K562 (cell line): ENCODE measurements around the gene CCK. TPM values are rescaled to one million over a fixed set of nuclear protein-coding genes. Genes with fewer than 3 reads are reported as not detected.

ENCODE experiments used
- C11orf30 ChIP-seq: fragments of 450-650 bp; IDR thresholded peaks from 2 replicates; pipeline ENCODE4 v1.6.1; 2016; ENCODE audit warnings: low read depth, mild to moderate bottlenecking
- CBX3 ChIP-seq, 2 experiments: IDR thresholded peaks; 1 replicate in 1 of 2; 2 replicates in 1 of 2; pipeline ENCODE4 v1.6.1; 2012; ENCODE audit warnings: inconsistent platforms in 2 of 2, low read length in 2 of 2, borderline replicate concordance in 1 of 2, control low read depth in 1 of 2
- CEBPB ChIP-seq: fragments of 450-650 bp; IDR thresholded peaks from 2 replicates; pipeline ENCODE4 v1.6.1; 2016; ENCODE audit warnings: missing genetic modification characterization, missing compliant biosample characterization
- CHAMP1 ChIP-seq: fragments of 450-650 bp; IDR thresholded peaks from 2 replicates; pipeline ENCODE4 v1.6.1; 2016; ENCODE audit warnings: mild to moderate bottlenecking
- FOS ChIP-seq: IDR thresholded peaks from 3 replicates; pipeline ENCODE4 v1.6.1; 2011; ENCODE audit not compliant: insufficient read length; ENCODE audit errors: extremely low read depth
- FOXJ2 ChIP-seq: fragments of 200-800 bp; sonication (Bioruptor generic); IDR thresholded peaks from 2 replicates; pipeline ENCODE4 v1.6.1; 2016; ENCODE audit warnings: missing genetic modification characterization, missing compliant biosample characterization
- JUN ChIP-seq, 2 experiments: sonication (generic) in 1 of 2; formaldehyde crosslinking in 1 of 2; IDR thresholded peaks; 2 replicates each; pipeline versions ENCODE4 v1.6.1 to v1.8.0; 2012 to 2022; ENCODE audit warnings: borderline replicate concordance in 2 of 2, mild to moderate bottlenecking in 2 of 2, improper control_type of control experiment in 1 of 2, low read depth in 1 of 2, low read length in 1 of 2, missing genetic modification reagents in 1 of 2
- KLF16 ChIP-seq: IDR thresholded peaks from 2 replicates; pipeline ENCODE4 v1.6.1; 2016; ENCODE audit warnings: antibody characterized with exemption
- L3MBTL2 ChIP-seq: fragments of 450-650 bp; IDR thresholded peaks from 2 replicates; pipeline ENCODE4 v1.6.1; 2016; ENCODE audit warnings: mild to moderate bottlenecking, moderate library complexity
- NR2C1 ChIP-seq, 2 experiments: fragments of 450-650 bp; IDR thresholded peaks; 2 replicates each; pipeline ENCODE4 v1.6.1; 2017; ENCODE audit warnings: mild to moderate bottlenecking in 2 of 2, antibody characterized with exemption in 1 of 2, inconsistent platforms in 1 of 2, missing compliant biosample characterization in 1 of 2, missing genetic modification characterization in 1 of 2
- RAD21 ChIP-seq, 2 experiments: fragments of 250-450 bp in 1 of 2; fragments of 450-650 bp in 1 of 2; sonication (Bioruptor Pico) in 1 of 2; formaldehyde crosslinking in 1 of 2; IDR thresholded peaks in 1 of 2; conservative IDR thresholded peaks in 1 of 2; 2 replicates each; pipeline versions ENCODE4 v1.4.0 to v1.8.0; 2020 to 2022; ENCODE audit warnings: mild to moderate bottlenecking in 2 of 2, moderate library complexity in 1 of 2
- REST ChIP-seq, 2 experiments: fragments of 450-650 bp; formaldehyde crosslinking in 1 of 2; IDR thresholded peaks; 2 replicates each; pipeline versions ENCODE4 v1.4.0 to v1.6.1; 2014 to 2020; ENCODE audit warnings: mild to moderate bottlenecking in 2 of 2, borderline replicate concordance in 1 of 2, low read depth in 1 of 2
- THRAP3 ChIP-seq: fragments of 450-650 bp; IDR thresholded peaks from 2 replicates; pipeline ENCODE4 v1.6.1; 2016; ENCODE audit warnings: mild to moderate bottlenecking, inconsistent platforms, borderline replicate concordance
- ZNF232 ChIP-seq: sonication (generic); formaldehyde crosslinking; IDR thresholded peaks from 2 replicates; pipeline ENCODE4 v1.8.0; 2022; ENCODE audit warnings: mild to moderate bottlenecking, missing genetic modification reagents
- ZNF408 ChIP-seq: fragments of 250-450 bp; sonication (Bioruptor Pico); IDR thresholded peaks from 2 replicates; pipeline ENCODE4 v1.4.0; 2020; ENCODE audit warnings: low read depth, mild to moderate bottlenecking, moderate library complexity
- ZNF512 ChIP-seq: IDR thresholded peaks from 2 replicates; pipeline ENCODE4 v1.6.1; 2016; ENCODE audit warnings: missing genetic modification characterization, missing compliant biosample characterization
- polyA plus RNA-seq, 8 experiments: library from polyadenylated mRNA; depleted of rRNA in 4 of 8; stranded (reverse) in 5 of 8; unstranded in 3 of 8; fragments of >200 nt; fragmentation: Nextera tagmentation in 2 of 8; fragmentation: Illumina TruSeq in 1 of 8; extraction: Ambion mirVana in 2 of 8; extraction: Trizol in 1 of 8; gene quantifications; 2 replicates each; pipeline versions ENCODE4 v1.2.1 to v1.2.3, GENCODE V29; 2011 to 2014; ENCODE audit warnings: inconsistent platforms in 1 of 8, missing spikeins in 1 of 8
- total RNA-seq, 7 experiments: library from RNA; depleted of rRNA in 6 of 7; stranded (reverse); fragments of >200 nt in 6 of 7; fragmentation: Illumina TruSeq in 2 of 7; extraction: Trizol in 2 of 7; gene quantifications; 2 replicates each; pipeline versions ENCODE4 v1.2.1 to v1.2.3, GENCODE V29; 2011 to 2021; ENCODE audit warnings: low replicate concordance in 1 of 7

Gene CCK
- total and polyA plus RNA-seq, 9 of the 15 experiments (the other 6 are each of a cell fraction or from before 2014, with no cell fraction given), result not detected

GRCh38 chr3:42247576-42248027, 18.4 kb downstream of the CCK start (continued):
- no peak for TF ChIP-seq ZNF512 (tag)
- TF ChIP-seq ZNF408 (CRISPR knock-in tag), result no peak
- TF ChIP-seq FOXJ2 (tag), result no peak
- TF ChIP-seq ZNF232 (CRISPR knock-in tag), result no peak
- peak; percentile 87 to 93 for TF ChIP-seq RAD21 (CRISPR knock-in tag; conservative IDR thresholded peaks at IDR 0.05 in 1 of 2, IDR thresholded peaks at IDR 0.05 in 1 of 2)
- TF ChIP-seq CHAMP1, result no peak
- 0 out of 2 replicates have a peak, but pooled peaks have one; percentile 8 for TF ChIP-seq KLF16
- no peak for TF ChIP-seq FOS
- peak; percentile 77 for TF ChIP-seq REST (IDR thresholded peaks at IDR 0.05; ENCODE audit: borderline replicate concordance)
- no peak for TF ChIP-seq REST (CRISPR knock-in tag; IDR thresholded peaks at IDR 0.05; ENCODE audit: low read depth)
- TF ChIP-seq CEBPB (tag), result no peak
- TF ChIP-seq L3MBTL2, result no peak
- no peak for TF ChIP-seq NR2C1 (IDR thresholded peaks at IDR 0.05)
- TF ChIP-seq NR2C1 (tag; IDR thresholded peaks at IDR 0.05), result no peak
- TF ChIP-seq CBX3 (IDR thresholded peaks at IDR 0.05; ENCODE audit: borderline replicate concordance in 1 of 2, low read length in 2 of 2), result no peak
- TF ChIP-seq C11orf30, result no peak
- 0 out of 2 replicates have a peak, but pooled peaks have one; percentile 18 for TF ChIP-seq JUN (IDR thresholded peaks at IDR 0.05; ENCODE audit: borderline replicate concordance, low read depth, low read length)
- TF ChIP-seq JUN (CRISPR knock-in tag; IDR thresholded peaks at IDR 0.05; ENCODE audit: borderline replicate concordance), result no peak
- TF ChIP-seq THRAP3, result no peak
